AG04449 (cell line): ENCODE measurements around the gene ABI2.

Experiments used
- CTCF ChIA-PET: fragments of 350-600 bp; formaldehyde crosslinking; extraction: SDS; loops from one replicate; lab custom pipeline; 2021; ENCODE audit warnings: antibody characterized with exemption; lab: Yijun Ruan, JAX
- POLR2A ChIA-PET: fragments of 400-600, 350-600 bp; formaldehyde crosslinking; extraction: SDS; loops from one replicate; lab custom pipeline; 2020; ENCODE audit warnings: antibody characterized with exemption, inconsistent platforms; lab: Yijun Ruan, JAX
- DNase-seq: peaks from one replicate; pipeline ENCODE4 v3.0.0-alpha.2; 2010; ENCODE audit warnings: low read depth, low spot score
- H3K4me3 ChIP-seq: 2 replicates; pipeline ENCODE4 v1.5.1; 2011; ENCODE audit warnings: low read depth, mild to moderate bottlenecking, control low read depth, low read length
- TF ChIP-seq, protein P1 (sequence below): IDR thresholded peaks from one replicate; pipeline ENCODE4 v1.5.1; 2011; ENCODE audit warnings: mild to moderate bottlenecking, moderate library complexity, low read length, control low read depth, inconsistent platforms; ENCODE audit not compliant: insufficient read depth; ENCODE audit errors: missing control alignments

The ABI2 gene

DNA sequence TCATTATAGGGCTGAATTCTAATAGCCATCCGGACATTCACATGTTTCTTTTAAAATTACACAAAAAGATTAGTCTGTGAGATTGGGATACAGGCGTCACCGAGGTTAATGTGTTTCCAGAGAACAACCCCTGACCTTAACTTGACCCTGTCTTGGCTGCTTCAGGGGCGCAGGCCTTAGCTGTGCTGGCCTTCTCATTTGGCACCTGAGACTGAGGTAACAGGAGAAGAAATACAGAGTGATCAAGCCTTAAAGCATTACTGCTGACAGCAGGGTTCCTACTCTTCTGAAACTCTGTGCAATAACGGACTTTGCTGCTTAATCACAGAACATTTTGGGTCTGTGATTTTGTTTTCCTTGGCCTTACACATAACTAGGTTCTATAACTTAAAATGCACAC, 114.3 kb downstream of the ABI2 start:
- POLR2A ChIA-PET, result no interaction called here
- CTCF ChIA-PET, result interaction anchor here (1.2 to 2.1 kb wide), 2 partner anchors 29 to 373 kb away, joined by 3 to 8 read pairs; no protein-coding TSS in a partner anchor

GRCh38 chr2:203444738-203445137, 116.5 kb downstream of the ABI2 start:
- no peak for DNase-seq
- ChIA-PET CTCF (no interaction called here), POLR2A (interaction anchor here (0.6 kb wide), 1 partner anchor 164 kb away, joined by 3 read pairs; no protein-coding TSS in a partner anchor)
- TF ChIP-seq, protein P1, sequence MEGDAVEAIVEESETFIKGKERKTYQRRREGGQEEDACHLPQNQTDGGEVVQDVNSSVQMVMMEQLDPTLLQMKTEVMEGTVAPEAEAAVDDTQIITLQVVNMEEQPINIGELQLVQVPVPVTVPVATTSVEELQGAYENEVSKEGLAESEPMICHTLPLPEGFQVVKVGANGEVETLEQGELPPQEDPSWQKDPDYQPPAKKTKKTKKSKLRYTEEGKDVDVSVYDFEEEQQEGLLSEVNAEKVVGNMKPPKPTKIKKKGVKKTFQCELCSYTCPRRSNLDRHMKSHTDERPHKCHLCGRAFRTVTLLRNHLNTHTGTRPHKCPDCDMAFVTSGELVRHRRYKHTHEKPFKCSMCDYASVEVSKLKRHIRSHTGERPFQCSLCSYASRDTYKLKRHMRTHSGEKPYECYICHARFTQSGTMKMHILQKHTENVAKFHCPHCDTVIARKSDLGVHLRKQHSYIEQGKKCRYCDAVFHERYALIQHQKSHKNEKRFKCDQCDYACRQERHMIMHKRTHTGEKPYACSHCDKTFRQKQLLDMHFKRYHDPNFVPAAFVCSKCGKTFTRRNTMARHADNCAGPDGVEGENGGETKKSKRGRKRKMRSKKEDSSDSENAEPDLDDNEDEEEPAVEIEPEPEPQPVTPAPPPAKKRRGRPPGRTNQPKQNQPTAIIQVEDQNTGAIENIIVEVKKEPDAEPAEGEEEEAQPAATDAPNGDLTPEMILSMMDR, result no peak
- H3K4me3 ChIP-seq, result no peak overlapping the region

More for the DNA sequence above, 114.3 kb downstream of the ABI2 start:
- DNase-seq, result no peak
- TF ChIP-seq, protein P1, result no peak
- H3K4me3 ChIP-seq, result no peak overlapping the region

- no peak overlapping the region for H3K4me3 ChIP-seq
- ChIA-PET POLR2A (no interaction called here), CTCF (interaction anchor here (1.2 to 1.7 kb wide), 3 partner anchors 13 to 369 kb away, joined by 3 to 4 read pairs (median 3); no protein-coding TSS in a partner anchor)
- TF ChIP-seq, protein P1, result no peak
- DNase-seq, result no peak
These were observed 117.9 kb downstream of the ABI2 start for GRCh38 chr2:203446071-203446481.

GRCh38 chr2:203446780-203447179, 118.6 kb downstream of the ABI2 start:
- H3K4me3 ChIP-seq, result no peak overlapping the region
- TF ChIP-seq, protein P1, result no peak
- ChIA-PET CTCF (interaction anchor here (1.2 to 1.7 kb wide), 3 partner anchors 12 to 368 kb away, joined by 3 to 4 read pairs (median 3); no protein-coding TSS in a partner anchor), POLR2A (no interaction called here)
- no peak for DNase-seq

DNA sequence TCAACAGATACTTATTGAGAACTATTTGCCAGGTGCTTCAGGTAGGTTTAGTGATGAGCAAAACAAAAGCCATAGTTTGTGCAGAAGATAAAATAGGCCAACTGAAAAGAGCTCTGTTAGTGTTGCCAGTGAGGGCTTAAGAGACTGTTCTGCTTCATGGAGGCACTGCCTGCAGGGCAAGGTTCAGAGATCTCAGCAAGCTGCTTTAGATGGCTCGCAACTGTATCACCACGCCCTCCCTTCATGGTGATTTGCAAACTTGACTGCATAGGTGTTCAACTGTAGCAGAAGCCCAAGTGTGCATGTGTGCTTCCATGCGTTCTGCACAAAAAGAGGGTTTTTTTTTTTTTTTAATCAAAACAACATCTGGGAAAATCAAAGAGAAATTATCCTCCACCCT, 122.4 kb downstream of the ABI2 start:
- ChIA-PET POLR2A (interaction anchor here (0.8 kb wide), 1 partner anchor 12 kb away, joined by 3 read pairs; no protein-coding TSS in a partner anchor), CTCF (interaction anchor here (2.4 kb wide), 1 partner anchor 365 kb away, joined by 11 read pairs; no protein-coding TSS in a partner anchor)
- H3K4me3 ChIP-seq, result no peak overlapping the region
- DNase-seq, result no peak
- TF ChIP-seq, protein P1, result no peak

DNA sequence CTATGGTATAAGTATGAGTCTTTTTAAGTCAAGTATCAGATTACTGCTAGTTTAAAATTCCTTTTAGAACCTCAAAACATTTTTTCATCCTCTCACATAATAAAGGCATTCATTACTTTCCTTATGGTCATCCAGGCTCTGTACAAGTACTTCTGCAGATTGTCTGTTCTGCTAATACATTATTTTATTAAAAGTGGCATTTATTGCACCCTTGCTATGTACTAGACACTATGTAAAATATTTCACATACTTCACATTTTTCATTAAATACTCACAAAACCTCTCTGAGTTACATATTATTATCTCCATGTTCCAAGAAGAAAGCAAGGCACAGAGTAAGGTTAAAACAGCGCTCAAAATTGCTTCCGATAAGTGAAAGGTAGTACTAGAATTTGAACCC, 122.8 kb downstream of the ABI2 start:
- ChIA-PET POLR2A (no interaction called here), CTCF (interaction anchor here (2.4 kb wide), 1 partner anchor 365 kb away, joined by 11 read pairs; no protein-coding TSS in a partner anchor)
- TF ChIP-seq, protein P1, result no peak
- peak; percentile 33 for DNase-seq
- no peak overlapping the region for H3K4me3 ChIP-seq
